Islet of Langerhans (tissue), 1 donor: Measurements from ENCODE around the gene IL17RE.
"Not testable (repeated sequence)": the region's sequence is repeated elsewhere in the genome, so short reads cannot be mapped to it uniquely, and the experiment has no call there.

Experiments
- FAIRE-seq: peaks from one replicate; lab custom pipeline; 2011; peaks lifted over from hg19 to GRCh38; lab: Jason Lieb, UNC

IL17RE gene, protein sequence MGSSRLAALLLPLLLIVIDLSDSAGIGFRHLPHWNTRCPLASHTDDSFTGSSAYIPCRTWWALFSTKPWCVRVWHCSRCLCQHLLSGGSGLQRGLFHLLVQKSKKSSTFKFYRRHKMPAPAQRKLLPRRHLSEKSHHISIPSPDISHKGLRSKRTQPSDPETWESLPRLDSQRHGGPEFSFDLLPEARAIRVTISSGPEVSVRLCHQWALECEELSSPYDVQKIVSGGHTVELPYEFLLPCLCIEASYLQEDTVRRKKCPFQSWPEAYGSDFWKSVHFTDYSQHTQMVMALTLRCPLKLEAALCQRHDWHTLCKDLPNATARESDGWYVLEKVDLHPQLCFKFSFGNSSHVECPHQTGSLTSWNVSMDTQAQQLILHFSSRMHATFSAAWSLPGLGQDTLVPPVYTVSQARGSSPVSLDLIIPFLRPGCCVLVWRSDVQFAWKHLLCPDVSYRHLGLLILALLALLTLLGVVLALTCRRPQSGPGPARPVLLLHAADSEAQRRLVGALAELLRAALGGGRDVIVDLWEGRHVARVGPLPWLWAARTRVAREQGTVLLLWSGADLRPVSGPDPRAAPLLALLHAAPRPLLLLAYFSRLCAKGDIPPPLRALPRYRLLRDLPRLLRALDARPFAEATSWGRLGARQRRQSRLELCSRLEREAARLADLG

GRCh38 chr3:9902372-9903237 lies at the start of gene IL17RE:
TSS of gene IL17RE (plus strand) at chr3:9902848. CDS start at chr3:9902933, 85 bp downstream.
- no peak for FAIRE-seq

DNA sequence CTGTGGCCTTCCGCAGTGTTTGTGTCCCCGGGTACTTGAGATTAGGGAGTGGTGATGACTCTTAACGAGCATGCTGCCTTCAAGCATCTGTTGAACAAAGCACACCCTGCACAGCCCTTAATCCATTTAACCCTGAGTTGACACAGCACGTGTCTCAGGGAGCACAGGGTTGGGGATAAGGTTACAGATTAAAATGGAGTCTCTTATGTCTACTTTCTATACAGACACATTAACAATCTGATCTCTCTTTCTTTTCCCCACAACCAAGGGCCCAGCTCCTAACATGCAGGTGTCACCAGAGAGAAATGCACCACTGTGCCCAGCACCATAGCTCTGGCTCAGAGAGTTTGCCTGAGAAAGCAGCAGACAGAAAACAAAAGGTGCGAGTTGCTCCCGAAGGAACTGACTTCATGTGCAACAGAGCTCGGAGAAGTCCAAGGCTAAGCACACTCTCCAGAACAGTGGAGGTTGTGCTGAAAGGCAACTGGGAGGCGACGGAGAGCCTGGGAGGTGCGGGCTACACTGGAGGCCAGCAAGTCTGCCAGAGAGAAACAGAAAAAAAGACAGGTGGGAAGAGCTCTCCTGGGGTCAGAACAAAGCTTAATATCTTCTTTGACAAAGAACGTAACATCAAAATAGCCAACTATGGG lies 48.2 kb upstream of the IL17RE start:
- FAIRE-seq = not testable (repeated sequence)

- no peak for FAIRE-seq
Observed at GRCh38 chr3:9855594-9855993, 47.1 kb upstream of the IL17RE start.

DNA sequence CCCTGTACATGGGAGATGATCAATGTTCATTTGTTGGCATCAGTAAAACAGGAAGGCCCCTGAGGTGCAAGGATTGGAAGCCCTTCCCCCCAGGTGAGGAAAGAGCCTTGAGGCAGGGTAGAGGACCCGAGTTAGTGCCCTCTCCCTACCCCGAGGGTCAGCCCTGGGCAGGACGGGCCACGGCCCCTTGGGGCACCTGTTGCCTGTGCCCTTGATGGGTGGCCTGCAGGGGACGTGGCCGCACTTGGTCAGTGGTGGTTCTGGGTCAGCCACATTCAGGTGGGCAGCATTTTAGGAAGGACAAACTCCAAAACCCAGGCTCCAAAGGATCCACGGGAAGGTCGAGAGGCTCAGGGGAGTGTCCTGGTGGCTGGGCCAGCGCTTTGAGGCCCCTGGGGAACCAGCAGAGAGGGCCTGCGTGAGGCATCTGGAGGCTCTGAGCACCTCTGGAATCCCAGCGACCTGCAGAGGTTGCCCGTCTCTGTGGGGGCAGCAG lies 43.1 kb upstream of the IL17RE start:
- FAIRE-seq = no peak

DNA sequence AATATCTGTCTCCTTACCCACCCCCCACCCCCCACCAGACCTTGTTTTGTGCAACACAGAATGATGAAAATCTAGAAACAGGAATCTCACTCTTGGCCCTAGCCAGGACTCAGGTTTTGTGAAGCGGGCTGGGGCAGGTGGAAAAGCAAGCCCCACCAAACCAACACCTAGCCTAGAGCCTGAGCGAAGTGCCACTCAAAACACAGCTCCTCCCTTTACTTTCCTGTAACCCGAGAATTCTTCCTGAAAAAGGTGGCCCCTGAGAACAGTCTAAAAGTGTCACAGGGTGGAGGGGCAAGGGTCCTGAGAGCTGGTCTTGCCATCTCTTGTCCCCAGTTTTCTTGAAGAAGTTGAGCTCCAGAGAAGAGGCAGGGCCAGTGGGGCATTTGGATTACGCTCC lies 41.4 kb upstream of the IL17RE start:
- FAIRE-seq = no peak

GRCh38 chr3:9861626-9862130 lies 41.0 kb upstream of the IL17RE start:
- no peak for FAIRE-seq

GRCh38 chr3:9862391-9863057 lies 40.1 kb upstream of the IL17RE start:
- FAIRE-seq = no peak

DNA sequence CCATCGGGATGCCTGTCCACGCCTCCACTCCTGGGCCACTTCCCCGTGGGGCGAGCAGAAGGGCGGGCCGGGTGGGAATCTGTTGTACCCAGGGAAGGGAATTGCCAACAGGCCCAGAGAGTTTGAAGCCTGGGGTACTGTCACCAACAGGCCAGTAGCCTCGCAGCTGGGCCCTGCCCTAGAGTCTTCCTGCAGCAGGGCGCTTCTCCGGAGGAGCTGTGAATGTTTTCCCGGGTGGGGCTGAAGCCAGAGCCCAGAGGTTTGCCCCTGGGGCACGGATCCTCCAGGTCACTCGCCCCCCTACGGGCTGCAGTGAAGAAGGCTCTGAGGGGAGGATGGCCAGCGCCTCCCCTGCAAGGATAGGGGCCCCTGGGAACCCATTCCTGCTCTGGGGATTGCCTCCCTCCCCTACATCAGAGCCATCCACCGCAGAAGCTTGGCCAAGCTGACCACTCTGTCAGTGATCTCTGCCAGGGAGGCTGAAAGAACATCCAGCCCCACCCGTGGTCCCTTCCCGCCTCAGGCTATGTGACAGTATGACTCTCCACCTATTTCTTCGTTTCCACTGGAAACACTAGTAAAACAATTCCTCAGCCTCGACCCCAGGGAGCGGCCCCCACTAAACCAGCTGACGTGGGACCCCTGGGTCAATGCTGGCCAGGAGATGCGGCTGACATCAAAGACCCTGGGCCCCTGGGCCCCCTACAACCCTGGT lies 39.4 kb upstream of the IL17RE start:
- no peak for FAIRE-seq

GRCh38 chr3:9864200-9864927 lies 38.3 kb upstream of the IL17RE start:
- FAIRE-seq = no peak

- FAIRE-seq = not testable (repeated sequence)
Observed at GRCh38 chr3:9865125-9865637, 37.5 kb upstream of the IL17RE start.

DNA sequence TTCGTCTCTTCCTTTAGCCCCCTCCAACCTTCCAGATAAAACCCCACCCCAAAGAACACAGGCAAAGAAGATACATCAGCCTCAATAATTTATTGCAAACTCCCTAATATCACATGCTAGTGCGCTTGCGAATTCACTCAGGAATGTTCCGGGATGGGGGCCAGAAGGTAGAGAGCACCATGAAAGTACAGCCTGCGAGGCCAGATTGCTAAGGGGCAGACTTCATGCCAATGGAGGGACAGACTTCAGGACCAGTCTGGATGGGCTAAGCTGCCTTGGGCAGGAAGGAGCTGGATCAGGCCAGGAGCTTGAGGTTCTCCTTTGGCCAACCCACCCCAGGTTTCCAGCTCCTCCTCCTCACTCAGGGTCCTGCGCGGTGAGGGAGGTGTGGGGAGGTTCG lies 36.0 kb upstream of the IL17RE start:
- FAIRE-seq = no peak

- no peak for FAIRE-seq
Observed at GRCh38 chr3:9867106-9867505, 35.5 kb upstream of the IL17RE start.

GRCh38 chr3:9869955-9870354 lies 32.7 kb upstream of the IL17RE start:
- no peak for FAIRE-seq

DNA sequence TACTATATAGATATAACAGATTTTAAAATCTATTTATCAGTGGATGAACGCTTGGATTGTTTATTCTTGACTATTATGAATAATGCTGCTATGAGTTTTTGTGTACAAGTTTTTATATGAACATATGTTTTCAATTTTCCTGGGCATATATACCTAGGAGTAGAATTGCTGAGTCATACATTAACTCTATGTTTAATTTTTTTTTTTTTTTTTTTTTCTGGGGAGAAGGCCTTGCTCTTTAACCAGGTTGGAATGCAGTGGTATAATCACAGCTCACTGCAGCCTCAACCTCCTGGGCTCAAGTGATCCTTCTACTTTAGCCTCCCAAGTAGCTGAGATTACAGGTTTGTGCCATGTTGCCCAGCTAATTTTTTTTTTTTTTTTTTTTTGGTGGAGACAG lies 31.7 kb upstream of the IL17RE start:
- no peak for FAIRE-seq

DNA sequence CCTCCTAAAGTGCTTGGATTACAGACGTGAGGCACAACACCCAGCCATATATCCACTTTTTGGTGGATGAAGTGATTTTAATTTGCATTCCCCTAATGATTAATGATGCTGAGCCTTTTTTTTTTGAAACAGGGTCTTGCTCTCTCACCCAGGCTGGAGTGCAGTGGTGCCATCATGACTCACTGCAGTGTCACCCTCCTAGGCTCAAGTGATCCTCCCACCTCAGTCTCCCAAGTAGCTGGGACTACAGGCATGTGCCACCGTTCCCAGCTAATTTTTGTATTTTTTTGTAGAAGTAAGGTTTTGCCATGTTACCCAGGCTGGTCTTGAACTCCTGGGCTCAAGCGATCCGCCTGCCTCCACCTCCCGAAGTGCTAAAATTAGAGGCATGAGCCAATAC lies 30.6 kb upstream of the IL17RE start:
- not testable (repeated sequence) for FAIRE-seq

DNA sequence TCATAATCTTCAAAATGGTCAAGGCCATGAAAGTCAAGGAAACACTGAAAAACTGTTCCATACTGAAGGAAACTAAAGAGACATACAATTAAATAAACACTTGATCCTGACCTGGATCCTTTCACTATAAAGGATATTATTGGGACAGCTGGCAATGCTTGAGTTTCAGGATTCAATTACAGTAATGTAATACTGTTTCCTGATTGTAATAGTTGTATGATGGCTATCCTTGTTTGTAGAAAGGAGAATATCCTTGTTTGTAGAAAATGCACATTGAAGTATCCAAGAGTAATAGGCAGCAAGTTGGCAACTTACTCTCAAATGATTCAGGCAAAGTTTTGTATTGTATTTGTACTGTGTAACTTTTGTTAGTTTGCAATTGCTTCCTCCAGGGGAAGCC lies 27.2 kb upstream of the IL17RE start:
- no peak for FAIRE-seq

GRCh38 chr3:9876255-9876654 lies 26.4 kb upstream of the IL17RE start:
- not testable (repeated sequence) for FAIRE-seq

DNA sequence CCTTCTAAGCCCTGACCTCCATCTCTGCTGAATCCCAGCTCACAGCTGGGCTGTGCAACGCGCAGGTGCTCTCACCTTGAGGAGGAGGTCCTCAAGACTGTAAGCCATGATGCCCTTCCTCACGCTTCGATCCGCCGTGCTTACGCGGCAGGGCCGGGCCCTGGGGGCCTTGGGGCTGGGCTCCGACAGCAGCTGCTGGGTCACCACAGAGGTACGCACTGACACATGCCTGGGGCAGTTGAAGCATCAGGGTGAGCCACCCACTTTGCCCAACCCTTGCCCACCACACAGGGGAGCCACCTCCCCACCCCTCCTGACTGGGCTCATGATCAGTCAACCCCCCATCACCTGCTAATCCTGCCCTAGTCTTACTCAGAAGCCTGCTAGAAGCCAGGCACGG lies 25.7 kb upstream of the IL17RE start:
- FAIRE-seq = no peak

DNA sequence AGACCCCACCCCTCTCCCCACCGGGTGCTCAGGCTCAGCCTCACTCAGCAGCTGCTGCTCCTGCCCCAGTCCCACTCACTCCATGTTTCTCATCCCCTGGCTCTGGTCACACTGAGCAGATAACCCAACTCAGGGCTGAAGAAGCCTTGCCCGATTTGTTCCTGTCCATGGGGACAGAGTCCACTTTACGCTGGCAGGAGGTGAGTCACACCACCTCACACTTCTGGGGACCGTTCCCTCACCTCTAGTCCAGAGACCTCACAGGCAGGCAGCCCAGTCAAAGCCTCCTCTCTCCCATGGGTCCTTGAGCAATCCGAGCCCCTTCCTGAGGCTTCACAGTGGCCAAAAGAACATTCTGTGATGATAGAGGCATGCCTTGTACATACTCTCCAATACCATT lies 23.9 kb upstream of the IL17RE start:
- no peak for FAIRE-seq
